IMR-90 (cell line): ENCODE measurements around the gene RCOR3. TPM values are rescaled to one million over a fixed set of nuclear protein-coding genes. Genes with fewer than 3 reads are reported as not detected.

Experiments
- ATAC-seq: fragments of 200-7000 bp; cut with Tn5 transposase; 2 replicates; pipeline ENCODE4 v1.9.1; 2020; ENCODE audit warnings: low read depth, mild to moderate bottlenecking, moderate library complexity
- BruUV-seq: library from RNA; stranded (reverse); fragments of 400-500 nt; replicated peaks from 2 replicates; lab custom pipeline; 2021; lab: Mats Ljungman, UMichigan
- CTCF ChIA-PET: fragments of 300-600 bp; formaldehyde crosslinking; extraction: SDS; loops from one replicate; lab custom pipeline; 2021; ENCODE audit warnings: antibody characterized with exemption; lab: Yijun Ruan, JAX
- POLR2A ChIA-PET: fragments of 300-600 bp; sonication (Branson Sonifier 250); formaldehyde crosslinking; loops from one replicate; lab custom pipeline; 2022; ENCODE audit warnings: antibody characterized with exemption; ENCODE audit not compliant: unreplicated experiment; lab: Charles Lee
- DNase-seq: peaks from one replicate; pipeline ENCODE4 v3.0.0; 2013
- H2AFZ ChIP-seq: replicated peaks from 2 replicates; pipeline ENCODE3; 2013; ENCODE audit warnings: low read length, mild to moderate bottlenecking; ENCODE audit not compliant: poor library complexity
- H2AK5ac ChIP-seq: 2 replicates; pipeline ENCODE4 v1.6.1; 2013; ENCODE audit warnings: low read depth, low read length, inconsistent platforms
- H2AK9ac ChIP-seq: replicated peaks from 2 replicates; pipeline ENCODE3; 2013; ENCODE audit warnings: mild to moderate bottlenecking, low read depth, low read length, moderate library complexity; ENCODE audit not compliant: poor library complexity
- H2BK120ac ChIP-seq: 2 replicates; pipeline ENCODE4 v1.6.1; 2013; ENCODE audit warnings: low read depth, low read length, inconsistent platforms
- H2BK15ac ChIP-seq: 3 replicates; pipeline ENCODE4 v1.6.1; 2013; ENCODE audit warnings: low read depth, low read length, inconsistent platforms
- H2BK20ac ChIP-seq: 2 replicates; pipeline ENCODE4 v1.6.1; 2013; ENCODE audit warnings: low read depth, mild to moderate bottlenecking, inconsistent platforms, low read length, moderate library complexity
- H2BK5ac ChIP-seq: 2 replicates; pipeline ENCODE4 v1.6.1; 2013; ENCODE audit warnings: mild to moderate bottlenecking, low read depth, low read length, inconsistent platforms; ENCODE audit not compliant: poor library complexity, severe bottlenecking
- H3K14ac ChIP-seq: replicated peaks from 2 replicates; pipeline ENCODE4 v1.6.1; 2013; ENCODE audit warnings: low read depth, low read length, inconsistent platforms
- H3K18ac ChIP-seq: 2 replicates; pipeline ENCODE4 v1.6.1; 2013; ENCODE audit warnings: low read depth, low read length, control low read depth
- H3K23ac ChIP-seq: 2 replicates; pipeline ENCODE4 v1.6.1; 2013; ENCODE audit warnings: low read depth, low read length, inconsistent platforms
- H3K27ac ChIP-seq: 2 replicates; pipeline ENCODE4 v1.5.1; 2013; ENCODE audit warnings: mild to moderate bottlenecking, control low read depth, low read length; ENCODE audit not compliant: insufficient read depth
- H3K27me3 ChIP-seq: 2 replicates; pipeline ENCODE4 v1.6.1; 2013; ENCODE audit warnings: low read length; ENCODE audit not compliant: control insufficient read depth, insufficient read depth
- H3K36me3 ChIP-seq: 2 replicates; pipeline ENCODE4 v1.6.1; 2013; ENCODE audit warnings: low read length, mixed read lengths; ENCODE audit not compliant: control insufficient read depth, insufficient read depth
- H3K4ac ChIP-seq: 2 replicates; pipeline ENCODE4 v1.6.1; 2013; ENCODE audit warnings: low read depth, low read length, inconsistent platforms
- H3K4me1 ChIP-seq: 2 replicates; pipeline ENCODE4 v1.6.1; 2013; ENCODE audit warnings: low read length, mixed read lengths; ENCODE audit not compliant: control insufficient read depth, insufficient read depth
- H3K4me2 ChIP-seq: 2 replicates; pipeline ENCODE4 v1.6.1; 2013; ENCODE audit warnings: low read depth, mild to moderate bottlenecking, control low read depth, low read length, moderate library complexity
- H3K4me3 ChIP-seq: 2 replicates; pipeline ENCODE4 v1.5.1; 2013; ENCODE audit warnings: low read depth, mild to moderate bottlenecking, control low read depth, low read length, moderate library complexity; ENCODE audit not compliant: insufficient read depth
- H3K56ac ChIP-seq: 2 replicates; pipeline ENCODE4 v1.6.1; 2013; ENCODE audit warnings: low read length, inconsistent platforms; ENCODE audit not compliant: insufficient read depth; ENCODE audit errors: extremely low read depth
- H3K79me1 ChIP-seq, 2 experiments: 2 replicates each; pipeline ENCODE4 v1.6.1; 2013; ENCODE audit warnings: low read length in 2 of 2, inconsistent platforms in 1 of 2, low read depth in 1 of 2
- H3K9ac ChIP-seq: 2 replicates; pipeline ENCODE4 v1.6.1; 2013; ENCODE audit warnings: low read depth, low read length, control low read depth
- H3K9me1 ChIP-seq: 2 replicates; pipeline ENCODE4 v1.6.1; 2013; ENCODE audit warnings: low read length, inconsistent platforms; ENCODE audit not compliant: insufficient read depth
- H3K9me3 ChIP-seq: 2 replicates; pipeline ENCODE4 v1.6.1; 2013; ENCODE audit warnings: low read length; ENCODE audit not compliant: control insufficient read depth, insufficient read depth
- H4K20me1 ChIP-seq: 2 replicates; pipeline ENCODE4 v1.6.1; 2013; ENCODE audit warnings: low read length, inconsistent platforms; ENCODE audit not compliant: insufficient read depth
- H4K5ac ChIP-seq: 2 replicates; pipeline ENCODE4 v1.6.1; 2013; ENCODE audit warnings: mild to moderate bottlenecking, low read depth, low read length, control low read depth
- H4K8ac ChIP-seq, 2 experiments: 2 replicates each; pipeline ENCODE4 v1.6.1; 2013; ENCODE audit warnings: low read depth in 2 of 2, low read length in 2 of 2, control low read depth in 1 of 2, inconsistent platforms in 1 of 2
- H4K91ac ChIP-seq: 2 replicates; pipeline ENCODE4 v1.6.1; 2013; ENCODE audit warnings: low read depth, low read length, inconsistent platforms; ENCODE audit not compliant: insufficient read depth
- CEBPB ChIP-seq: IDR thresholded peaks from 2 replicates; pipeline ENCODE4 v1.6.1; 2012; ENCODE audit warnings: low read depth, low read length, improper control_type of control experiment
- MAZ ChIP-seq: IDR thresholded peaks from 2 replicates; pipeline ENCODE4 v1.6.1; 2012; ENCODE audit warnings: low read depth, mild to moderate bottlenecking, low read length, improper control_type of control experiment, moderate library complexity, borderline replicate concordance
- WGBS, 2 experiments: methylation state at CpG; one replicate each; pipeline versions ENCODE4 v1.1.5 to v1.1.7; 2013; ENCODE audit warnings: missing lambda C conversion rate in 2 of 2; ENCODE audit not compliant: insufficient read length in 1 of 2; ENCODE audit errors: extremely low coverage in 2 of 2; 5-methylcytosine and 5-hydroxymethylcytosine counted together
- dilution Hi-C: fragments of 300-500 bp; cut with HindIII; formaldehyde crosslinking; loops from one replicate; pipeline ENCODE4 v1.14.3; 2018; ENCODE audit warnings: low sequenced_read_pairs; ENCODE audit not compliant: unreplicated experiment
- in situ Hi-C: fragments of 300-500 bp; cut with MboI; formaldehyde crosslinking; loops from 3 replicates; pipeline ENCODE4 v1.14.3; 2019; ENCODE audit warnings: low sequenced_read_pairs, inconsistent platforms, mixed read lengths
- intact Hi-C: fragments of 100-400 bp; cut with micrococcal nuclease; formaldehyde crosslinking; loops from 2 replicates; pipeline ENCODE4 v1.10.0; 2022
- polyA plus RNA-seq, 3 experiments: library from polyadenylated mRNA; depleted of rRNA; stranded (reverse); fragments of >200 nt; gene quantifications; 2 replicates each; pipeline ENCODE4 v1.2.3, GENCODE V29; 2012; ENCODE audit warnings: low replicate concordance in 1 of 3
- total RNA-seq: library from RNA; depleted of rRNA; stranded (reverse); fragments of >200 nt; gene quantifications from 2 replicates; pipeline ENCODE4 v1.2.3, GENCODE V29; 2012

RCOR3 gene
- total and polyA plus RNA-seq, 2 of the 4 experiments (the other 2 are of a cell fraction): 8.1 to 16.4 TPM

- H3K4ac ChIP-seq: no peak overlapping the region
- H2AK5ac ChIP-seq: no peak overlapping the region
- H3K4me3 ChIP-seq: no peak overlapping the region
- no peak overlapping the region for H2BK15ac ChIP-seq
- H3K56ac ChIP-seq: no peak overlapping the region
- H2AFZ ChIP-seq: no peak overlapping the region
- H4K8ac ChIP-seq: no peak overlapping the region
- H3K9ac ChIP-seq: no peak overlapping the region
- no peak overlapping the region for H3K18ac ChIP-seq
- H3K9me1 ChIP-seq: peaks cover 40% of the 10 kb centered on the region
- intact Hi-C loops: no loop called here
- no peak overlapping the region for H2BK20ac ChIP-seq
- no peak overlapping the region for H4K5ac ChIP-seq
- no peak overlapping the region for H3K4me2 ChIP-seq
- no peak overlapping the region for H3K27ac ChIP-seq
- in situ Hi-C loops: no loop called here
- H2BK5ac ChIP-seq: no peak overlapping the region
- H3K79me1 ChIP-seq: peaks cover 34 to 87% of the 10 kb centered on the region in 2 experiments
- no peak overlapping the region for H3K23ac ChIP-seq
- no peak overlapping the region for H2AK9ac ChIP-seq
- ATAC-seq (peak; percentile 6; the same call in 1 of the 2 replicates), DNase-seq (peak; percentile 68)
- no peak overlapping the region for H3K14ac ChIP-seq
- no peak overlapping the region for H2BK120ac ChIP-seq
- TF ChIP-seq CEBPB: peak; percentile 21; the same call in 1 of the 2 replicates
- no peak for TF ChIP-seq MAZ
- no peaks in the 10 kb centered on the region for H3K27me3 ChIP-seq
- BruUV-seq: no TSS peak
- WGBS, 2 experiments: 86% methylated on average over 3 of the region's 3 CpGs; no CpG with 5 or more reads in 1 of the 2 experiments
- no peaks in the 10 kb centered on the region for H3K9me3 ChIP-seq
- peaks cover 20% of the 10 kb centered on the region for H3K4me1 ChIP-seq
- dilution Hi-C loops: no loop called here
- no peaks in the 10 kb centered on the region for H3K36me3 ChIP-seq
- ChIA-PET CTCF (interaction anchor here (0.6 kb wide), 1 partner anchor 182 kb away, joined by 3 read pairs; no protein-coding TSS in a partner anchor), POLR2A (no interaction called here)
- no peak overlapping the region for H4K91ac ChIP-seq
- H4K20me1 ChIP-seq: peaks cover 63% of the 10 kb centered on the region
These were observed 72.0 kb downstream of the RCOR3 start for GRCh38 chr1:211331011-211331709.
